HS-27A (cell line): ENCODE data around the gene HES7.

ENCODE experiments used
- DNase-seq: peaks from one replicate; pipeline ENCODE4 v3.0.0-alpha.2; 2012; ENCODE audit warnings: low read depth, missing footprints

HES7 gene

GRCh38 chr17:8155231-8155995, 31.5 kb upstream of the HES7 start:
- DNase-seq, result no peak

- no peak for DNase-seq
Measured at GRCh38 chr17:8154608-8155155, 30.8 kb upstream of the HES7 start.

- DNase-seq, result peak; percentile 96
Measured at GRCh38 chr17:8153957-8154607, 30.2 kb upstream of the HES7 start.

GRCh38 chr17:8153525-8153956, 29.6 kb upstream of the HES7 start:
- no peak for DNase-seq

GRCh38 chr17:8153031-8153451, 29.1 kb upstream of the HES7 start:
- no peak for DNase-seq

GRCh38 chr17:8152112-8152775, 28.3 kb upstream of the HES7 start, which contains the start of gene PER1:
TSS of gene PER1 (minus strand) at chr17:8152404. CDS start at chr17:8150706, 1,698 bp downstream.
- no peak for DNase-seq

GRCh38 chr17:8151641-8152111, 27.8 kb upstream of the HES7 start:
- DNase-seq, result no peak

- no peak for DNase-seq
Measured at GRCh38 chr17:8151120-8151640, 27.3 kb upstream of the HES7 start.

GRCh38 chr17:8150194-8151119, 26.6 kb upstream of the HES7 start:
- no peak for DNase-seq

- DNase-seq, result no peak
Measured at GRCh38 chr17:8149419-8150193, 25.7 kb upstream of the HES7 start.

- DNase-seq, result no peak
Measured at GRCh38 chr17:8148560-8148959, 24.7 kb upstream of the HES7 start.

- DNase-seq, result no peak
Measured at GRCh38 chr17:8147805-8148404, 24.0 kb upstream of the HES7 start.

- no peak for DNase-seq
Measured at GRCh38 chr17:8147141-8147804, 23.4 kb upstream of the HES7 start.

- DNase-seq, result no peak
Measured at GRCh38 chr17:8146381-8147140, 22.7 kb upstream of the HES7 start.

- DNase-seq, result no peak
Measured at GRCh38 chr17:8145811-8146210, 21.9 kb upstream of the HES7 start.

- no peak for DNase-seq
Measured at GRCh38 chr17:8144401-8145231, 20.7 kb upstream of the HES7 start.

GRCh38 chr17:8143581-8144400, 19.9 kb upstream of the HES7 start:
- no peak for DNase-seq
